Hematopoietic multipotent progenitor cell (in vitro differentiated cells): ENCODE results near the gene PODN. TPM values are rescaled to one million over a fixed set of nuclear protein-coding genes. Genes with fewer than 3 reads are reported as not detected.
A peak's percentile ranks its signal among the peaks of the same experiment; 100 is the strongest.

Experiments
- DNase-seq, 3 donors: peaks; one replicate each; pipeline ENCODE4 v3.0.0-alpha.2; 2011 to 2015; ENCODE audit warnings: low read depth in 2 of 3, low spot score in 2 of 3
- total RNA-seq: library from RNA; depleted of rRNA; stranded (reverse); fragments of >200 nt; gene quantifications from one replicate; pipeline ENCODE4 v1.2.3, GENCODE V29; 2012

PODN gene
- total RNA-seq: not detected

- DNase-seq: peak in 1 of 3 donors; percentile 27
Observed at GRCh38 chr1:53061859-53062707, at the start of gene PODN. Gene PODN, plus strand, starts transcription at chr1:53062213. Its CDS starts 7,643 bp downstream, at chr1:53069856.

- peak; percentile 53 to 91 (median 85) for DNase-seq
Observed at GRCh38 chr1:53014791-53015507, 47.1 kb upstream of the PODN start.

- DNase-seq: no peak
Observed at GRCh38 chr1:53015508-53015860, 46.5 kb upstream of the PODN start.

- no peak for DNase-seq
Observed at GRCh38 chr1:53016705-53017104, 45.3 kb upstream of the PODN start.

- no peak for DNase-seq
Observed at GRCh38 chr1:53020588-53020987, 41.4 kb upstream of the PODN start.

GRCh38 chr1:53022179-53022578 lies 39.8 kb upstream of the PODN start:
- no peak for DNase-seq

GRCh38 chr1:53023546-53023945 lies 38.5 kb upstream of the PODN start:
- no peak for DNase-seq

- no peak for DNase-seq
Observed at GRCh38 chr1:53024117-53024516, 37.9 kb upstream of the PODN start.

GRCh38 chr1:53025034-53025768 lies 36.8 kb upstream of the PODN start:
- DNase-seq: no peak

- no peak for DNase-seq
Observed at GRCh38 chr1:53025769-53026112, 36.3 kb upstream of the PODN start.

- DNase-seq: no peak
Observed at GRCh38 chr1:53026254-53026653, 35.8 kb upstream of the PODN start.

GRCh38 chr1:53031732-53032131 lies 30.3 kb upstream of the PODN start:
- DNase-seq: no peak

- DNase-seq: no peak
Observed at GRCh38 chr1:53037159-53037558, 24.9 kb upstream of the PODN start.

- DNase-seq: no peak
Observed at GRCh38 chr1:53038566-53038965, 23.4 kb upstream of the PODN start.

GRCh38 chr1:53043271-53043670 lies 18.7 kb upstream of the PODN start:
- no peak for DNase-seq

- no peak for DNase-seq
Observed at GRCh38 chr1:53044926-53045325, 17.1 kb upstream of the PODN start.

- no peak for DNase-seq
Observed at GRCh38 chr1:53046930-53047329, 15.1 kb upstream of the PODN start.

- DNase-seq: no peak
Observed at GRCh38 chr1:53047737-53048736, 14.0 kb upstream of the PODN start.

GRCh38 chr1:53048960-53049573 lies 12.9 kb upstream of the PODN start:
- no peak for DNase-seq

GRCh38 chr1:53049574-53049967 lies 12.4 kb upstream of the PODN start:
- no peak for DNase-seq
